Activated CD4-positive, alpha-beta T cell treated with anti-CD3 and anti-CD28 coated beads for 4 hours (primary cell): Measurements from ENCODE around the gene ZC3H12D.

Source experiments
- DNase-seq, 2 donors: peaks; one replicate each; pipeline ENCODE4 v3.0.0-alpha.2; 2020

ZC3H12D gene

GRCh38 chr6:149405823-149406765 lies 78.7 kb downstream of the ZC3H12D start:
- no peak for DNase-seq

DNA sequence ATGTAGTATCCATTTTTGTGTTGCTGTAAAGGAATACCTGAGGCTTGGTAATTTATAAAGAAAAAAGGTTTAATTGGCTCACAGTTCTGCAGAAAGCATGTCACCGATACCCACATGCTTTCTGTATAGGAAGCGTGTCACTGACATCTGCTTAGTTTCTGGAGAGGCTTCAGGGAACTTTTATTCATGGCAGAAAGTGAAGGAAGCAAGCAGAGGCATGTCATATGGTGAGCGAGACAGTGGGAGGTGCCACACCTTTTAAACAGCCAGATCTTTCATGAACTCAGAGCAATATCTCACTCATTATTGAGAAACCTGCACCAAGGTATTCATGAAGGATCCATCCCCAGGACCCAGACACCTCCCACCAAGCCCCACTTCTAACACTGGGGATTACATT lies 81.3 kb downstream of the ZC3H12D start:
- no peak for DNase-seq

GRCh38 chr6:149400050-149400449 lies 84.8 kb downstream of the ZC3H12D start, which contains the start of gene SUMO4:
Gene SUMO4 (plus strand): TSS chr6:149400262. CDS start chr6:149400392, 130 bp downstream.
- no peak for DNase-seq

- no peak for DNase-seq
Observed at GRCh38 chr6:149397384-149397783, 87.4 kb downstream of the ZC3H12D start.
